Germinal center (tissue), 1 donor: ENCODE data around the gene ABCG1.
"Not testable (repeated sequence)": the region's sequence is repeated elsewhere in the genome, so short reads cannot be mapped to it uniquely, and the experiment has no call there.

Source experiments
- DNase-seq: peaks from one replicate; pipeline ENCODE4 v3.0.0; 2012; ENCODE audit warnings: mixed read lengths, low spot score

Gene ABCG1

GRCh38 chr21:42291751-42292562 lies 73.0 kb downstream of the ABCG1 start:
- DNase-seq: no peak

- DNase-seq: not testable (repeated sequence)
Observed at GRCh38 chr21:42292563-42293142, 73.7 kb downstream of the ABCG1 start.

- no peak for DNase-seq
Observed at GRCh38 chr21:42293649-42294272, 74.8 kb downstream of the ABCG1 start.

GRCh38 chr21:42294273-42294880 lies 75.4 kb downstream of the ABCG1 start:
- DNase-seq: no peak

GRCh38 chr21:42295845-42296244 lies 76.9 kb downstream of the ABCG1 start:
- no peak for DNase-seq

- DNase-seq: no peak
Observed at GRCh38 chr21:42296501-42296900, 77.6 kb downstream of the ABCG1 start.

GRCh38 chr21:42297377-42297776 lies 78.4 kb downstream of the ABCG1 start:
- DNase-seq: no peak

- DNase-seq: no peak
Observed at GRCh38 chr21:42298237-42298636, 79.3 kb downstream of the ABCG1 start.

GRCh38 chr21:42298657-42299056 lies 79.7 kb downstream of the ABCG1 start:
- no peak for DNase-seq

- no peak for DNase-seq
Observed at GRCh38 chr21:42299324-42300044, 80.5 kb downstream of the ABCG1 start.

- DNase-seq: no peak
Observed at GRCh38 chr21:42300045-42300583, 81.2 kb downstream of the ABCG1 start.

GRCh38 chr21:42300956-42301355 lies 82.0 kb downstream of the ABCG1 start:
- DNase-seq: no peak

GRCh38 chr21:42301371-42302075 lies 82.6 kb downstream of the ABCG1 start:
- DNase-seq: no peak

GRCh38 chr21:42302076-42302650 lies 83.2 kb downstream of the ABCG1 start:
- no peak for DNase-seq

- DNase-seq: no peak
Observed at GRCh38 chr21:42302794-42303193, 83.9 kb downstream of the ABCG1 start.

GRCh38 chr21:42303443-42303842 lies 84.5 kb downstream of the ABCG1 start:
- DNase-seq: no peak

- no peak for DNase-seq
Observed at GRCh38 chr21:42304556-42305454, 85.9 kb downstream of the ABCG1 start.

- no peak for DNase-seq
Observed at GRCh38 chr21:42305707-42306147, 86.8 kb downstream of the ABCG1 start.

GRCh38 chr21:42306366-42307035 lies 87.6 kb downstream of the ABCG1 start:
- DNase-seq: no peak
